GM13977 (cell line): ENCODE data around the gene OTUD7B.

Experiments
- DNase-seq: peaks from one replicate; pipeline ENCODE4 v3.0.0; 2012; ENCODE audit warnings: low spot score
- in situ Hi-C: fragments of 300-500 bp; cut with MboI; formaldehyde crosslinking; loops from one replicate; pipeline ENCODE4 v1.12.0; 2022; ENCODE audit warnings: low sequenced_read_pairs, low pct_unique_long_range_greater_than_20kb, mixed read lengths, inconsistent platforms; ENCODE audit not compliant: unreplicated experiment
- TF ChIP-seq, protein P1 (sequence below): IDR thresholded peaks from 2 replicates; pipeline ENCODE4 v1.5.1; 2012; ENCODE audit warnings: mild to moderate bottlenecking, control low read depth; ENCODE audit not compliant: insufficient read depth; ENCODE audit errors: extremely low read depth, missing control alignments

OTUD7B gene

GRCh38 chr1:150008699-150009098 is 1.8 kb downstream of the OTUD7B start:
- in situ Hi-C loops, result no loop called here
- no peak for DNase-seq
- TF ChIP-seq, protein P1, sequence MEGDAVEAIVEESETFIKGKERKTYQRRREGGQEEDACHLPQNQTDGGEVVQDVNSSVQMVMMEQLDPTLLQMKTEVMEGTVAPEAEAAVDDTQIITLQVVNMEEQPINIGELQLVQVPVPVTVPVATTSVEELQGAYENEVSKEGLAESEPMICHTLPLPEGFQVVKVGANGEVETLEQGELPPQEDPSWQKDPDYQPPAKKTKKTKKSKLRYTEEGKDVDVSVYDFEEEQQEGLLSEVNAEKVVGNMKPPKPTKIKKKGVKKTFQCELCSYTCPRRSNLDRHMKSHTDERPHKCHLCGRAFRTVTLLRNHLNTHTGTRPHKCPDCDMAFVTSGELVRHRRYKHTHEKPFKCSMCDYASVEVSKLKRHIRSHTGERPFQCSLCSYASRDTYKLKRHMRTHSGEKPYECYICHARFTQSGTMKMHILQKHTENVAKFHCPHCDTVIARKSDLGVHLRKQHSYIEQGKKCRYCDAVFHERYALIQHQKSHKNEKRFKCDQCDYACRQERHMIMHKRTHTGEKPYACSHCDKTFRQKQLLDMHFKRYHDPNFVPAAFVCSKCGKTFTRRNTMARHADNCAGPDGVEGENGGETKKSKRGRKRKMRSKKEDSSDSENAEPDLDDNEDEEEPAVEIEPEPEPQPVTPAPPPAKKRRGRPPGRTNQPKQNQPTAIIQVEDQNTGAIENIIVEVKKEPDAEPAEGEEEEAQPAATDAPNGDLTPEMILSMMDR, result no peak

GRCh38 chr1:150006881-150007421 is 3.6 kb downstream of the OTUD7B start:
- DNase-seq, result no peak
- in situ Hi-C loops, result no loop called here
- TF ChIP-seq, protein P1, result no peak

GRCh38 chr1:150005606-150006005 is 4.9 kb downstream of the OTUD7B start:
- no peak for DNase-seq
- in situ Hi-C loops, result no loop called here

DNA sequence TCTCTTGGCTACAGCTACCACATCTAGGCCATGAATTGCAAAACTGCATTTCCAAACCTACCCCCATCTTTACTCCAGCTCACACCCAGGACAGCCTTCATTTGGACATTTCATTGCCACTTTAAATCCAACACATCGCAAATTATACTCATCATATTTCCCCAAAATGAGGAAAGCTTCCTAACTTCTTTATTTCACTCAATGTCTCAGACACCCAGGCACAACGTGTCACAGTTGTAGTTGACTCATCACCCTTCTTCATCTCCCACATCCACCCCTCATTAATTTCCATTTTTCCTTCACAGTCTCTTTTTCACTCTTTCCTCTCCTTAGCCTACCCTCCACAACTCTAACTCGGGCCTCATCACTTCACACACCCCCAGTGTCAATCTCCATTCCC is 6.7 kb downstream of the OTUD7B start:
- TF ChIP-seq, protein P1, result no peak
- DNase-seq, result no peak
- in situ Hi-C loops, result no loop called here

More at GRCh38 chr1:150005606-150006005, 4.9 kb downstream of the OTUD7B start:
- TF ChIP-seq, protein P1, result no peak

DNA sequence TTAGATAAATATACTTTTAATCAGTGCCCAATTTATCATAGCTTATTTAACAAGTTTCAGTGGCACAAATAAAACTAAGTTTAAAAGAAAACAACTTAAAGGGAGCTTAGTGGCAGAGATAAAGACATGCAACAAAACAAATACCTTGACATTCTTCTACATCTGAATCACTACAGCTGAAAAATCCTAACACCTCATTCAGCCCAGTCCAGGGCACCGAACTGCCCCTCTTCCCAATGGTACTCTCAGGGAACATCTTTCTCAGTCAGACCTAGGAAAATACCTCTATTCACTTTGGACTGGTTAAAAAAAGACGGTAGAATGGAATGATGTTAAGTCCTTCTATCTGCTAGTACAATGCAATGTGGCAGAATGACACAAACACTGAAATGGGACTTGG is 8.3 kb downstream of the OTUD7B start:
- no peak for DNase-seq
- TF ChIP-seq, protein P1, result no peak
- in situ Hi-C loops, result no loop called here

GRCh38 chr1:150001415-150001814 is 9.1 kb downstream of the OTUD7B start:
- in situ Hi-C loops, result no loop called here
- TF ChIP-seq, protein P1, result no peak
- DNase-seq, result no peak

- TF ChIP-seq, protein P1, result no peak
- peak; percentile 59 for DNase-seq
- in situ Hi-C loops, result no loop called here
Measured at GRCh38 chr1:149997585-149998262, 12.8 kb downstream of the OTUD7B start.
